IMR-90 (cell line): ENCODE results near the gene IFIT2.

ENCODE experiments used
- POLR2A ChIP-seq: IDR thresholded peaks from 2 replicates; pipeline ENCODE4 v1.6.1; 2012; ENCODE audit warnings: mild to moderate bottlenecking, low read depth, low read length
- RAD21 ChIP-seq: IDR thresholded peaks from 2 replicates; pipeline ENCODE4 v1.6.1; 2012; ENCODE audit warnings: low read length, improper control_type of control experiment
- RCOR1 ChIP-seq: IDR thresholded peaks from 2 replicates; pipeline ENCODE4 v1.6.1; 2012; ENCODE audit warnings: mild to moderate bottlenecking, low read length, improper control_type of control experiment; ENCODE audit not compliant: insufficient replicate concordance
- TF ChIP-seq, protein P1 (sequence below): conservative IDR thresholded peaks from 2 replicates; pipeline ENCODE4 v1.5.1; 2012; ENCODE audit warnings: mild to moderate bottlenecking, low read depth, low read length, improper control_type of control experiment
- TF ChIP-seq, protein P2 (sequence below): fragments of 150-350 bp; IDR thresholded peaks from 2 replicates; pipeline ENCODE4 v1.6.1; 2017; ENCODE audit warnings: mild to moderate bottlenecking, antibody characterized with exemption, low read length, low read depth

DNA sequence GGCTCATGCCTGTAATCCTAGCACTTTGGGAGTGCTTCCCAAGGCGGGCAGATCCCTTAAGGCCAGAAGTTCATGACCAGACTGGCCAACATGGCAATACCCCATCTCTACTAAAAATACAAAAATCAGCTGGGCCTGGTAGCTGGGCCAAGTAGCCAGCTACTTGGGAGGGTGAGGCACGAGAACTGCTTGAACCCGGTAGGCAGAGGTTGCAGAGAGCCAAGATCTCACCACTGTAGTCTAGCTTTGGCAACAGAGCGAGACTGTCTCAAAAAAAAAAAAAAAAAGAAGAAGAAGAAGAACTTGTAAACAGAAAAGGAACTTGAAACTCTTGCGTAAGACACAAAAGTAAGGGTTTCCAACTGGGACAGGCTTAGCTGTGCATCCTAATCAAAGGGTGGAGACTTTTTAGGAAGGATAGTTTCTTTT, 5.6 kb upstream of the IFIT2 start:
- TF ChIP-seq RCOR1 (no peak), POLR2A (no peak), RAD21 (no peak)
- TF ChIP-seq, protein P1, sequence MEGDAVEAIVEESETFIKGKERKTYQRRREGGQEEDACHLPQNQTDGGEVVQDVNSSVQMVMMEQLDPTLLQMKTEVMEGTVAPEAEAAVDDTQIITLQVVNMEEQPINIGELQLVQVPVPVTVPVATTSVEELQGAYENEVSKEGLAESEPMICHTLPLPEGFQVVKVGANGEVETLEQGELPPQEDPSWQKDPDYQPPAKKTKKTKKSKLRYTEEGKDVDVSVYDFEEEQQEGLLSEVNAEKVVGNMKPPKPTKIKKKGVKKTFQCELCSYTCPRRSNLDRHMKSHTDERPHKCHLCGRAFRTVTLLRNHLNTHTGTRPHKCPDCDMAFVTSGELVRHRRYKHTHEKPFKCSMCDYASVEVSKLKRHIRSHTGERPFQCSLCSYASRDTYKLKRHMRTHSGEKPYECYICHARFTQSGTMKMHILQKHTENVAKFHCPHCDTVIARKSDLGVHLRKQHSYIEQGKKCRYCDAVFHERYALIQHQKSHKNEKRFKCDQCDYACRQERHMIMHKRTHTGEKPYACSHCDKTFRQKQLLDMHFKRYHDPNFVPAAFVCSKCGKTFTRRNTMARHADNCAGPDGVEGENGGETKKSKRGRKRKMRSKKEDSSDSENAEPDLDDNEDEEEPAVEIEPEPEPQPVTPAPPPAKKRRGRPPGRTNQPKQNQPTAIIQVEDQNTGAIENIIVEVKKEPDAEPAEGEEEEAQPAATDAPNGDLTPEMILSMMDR = no peak
- TF ChIP-seq, protein P2, sequence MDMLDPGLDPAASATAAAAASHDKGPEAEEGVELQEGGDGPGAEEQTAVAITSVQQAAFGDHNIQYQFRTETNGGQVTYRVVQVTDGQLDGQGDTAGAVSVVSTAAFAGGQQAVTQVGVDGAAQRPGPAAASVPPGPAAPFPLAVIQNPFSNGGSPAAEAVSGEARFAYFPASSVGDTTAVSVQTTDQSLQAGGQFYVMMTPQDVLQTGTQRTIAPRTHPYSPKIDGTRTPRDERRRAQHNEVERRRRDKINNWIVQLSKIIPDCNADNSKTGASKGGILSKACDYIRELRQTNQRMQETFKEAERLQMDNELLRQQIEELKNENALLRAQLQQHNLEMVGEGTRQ = no peak
